Cardiac muscle cell (in vitro differentiated cells and primary cell): ENCODE results near the gene MTA2. TPM values are rescaled to one million over a fixed set of nuclear protein-coding genes. Genes with fewer than 3 reads are reported as not detected.

ENCODE experiments used
- DNase-seq, 2 donors: peaks; one replicate each; pipeline versions ENCODE4 v3.0.0 to v3.0.0-alpha.2; 2010 to 2017; ENCODE audit warnings: low read depth in 1 of 2, low spot score in 1 of 2
- H3K27ac ChIP-seq: fragments of 200-600 bp; sonication (generic); 2 replicates; pipeline ENCODE4 v1.5.1; 2016
- H3K27me3 ChIP-seq: fragments of 200-600 bp; sonication (generic); 2 replicates; pipeline ENCODE4 v1.6.0; 2016; ENCODE audit warnings: control low read depth
- H3K36me3 ChIP-seq: fragments of 200-600 bp; sonication (generic); 2 replicates; pipeline ENCODE4 v1.5.1; 2016; ENCODE audit warnings: control low read depth
- H3K4me1 ChIP-seq: fragments of 200-600 bp; sonication (generic); 2 replicates; pipeline ENCODE4 v1.8.1; 2017; ENCODE audit warnings: low read depth, mild to moderate bottlenecking, mixed run types
- H3K4me3 ChIP-seq: fragments of 200-600 bp; sonication (generic); 2 replicates; pipeline ENCODE4 v1.5.1; 2016; ENCODE audit warnings: mild to moderate bottlenecking
- H3K9me3 ChIP-seq: fragments of 200-600 bp; sonication (generic); 2 replicates; pipeline ENCODE4 v1.5.1; 2017; ENCODE audit warnings: low read depth, mild to moderate bottlenecking, control low read depth
- polyA plus RNA-seq: library from polyadenylated mRNA; unstranded; fragments of >200 nt; fragmentation: Nextera tagmentation; extraction: Ambion mirVana; gene quantifications from 2 replicates; pipeline ENCODE4 v1.2.1, GENCODE V29; 2016
- total RNA-seq: library from RNA; depleted of rRNA; stranded (reverse); fragments of >200 nt; gene quantifications from 2 replicates; pipeline ENCODE4 v1.2.3, GENCODE V29; 2016
- TF ChIP-seq, protein P1 (sequence below): IDR thresholded peaks from 2 replicates; pipeline ENCODE4 v1.5.1; 2012; ENCODE audit warnings: low read depth, mild to moderate bottlenecking, low read length

The MTA2 gene
- total and polyA plus RNA-seq, 2 experiments from 2014 or later, result 22.9 to 108 TPM

DNA sequence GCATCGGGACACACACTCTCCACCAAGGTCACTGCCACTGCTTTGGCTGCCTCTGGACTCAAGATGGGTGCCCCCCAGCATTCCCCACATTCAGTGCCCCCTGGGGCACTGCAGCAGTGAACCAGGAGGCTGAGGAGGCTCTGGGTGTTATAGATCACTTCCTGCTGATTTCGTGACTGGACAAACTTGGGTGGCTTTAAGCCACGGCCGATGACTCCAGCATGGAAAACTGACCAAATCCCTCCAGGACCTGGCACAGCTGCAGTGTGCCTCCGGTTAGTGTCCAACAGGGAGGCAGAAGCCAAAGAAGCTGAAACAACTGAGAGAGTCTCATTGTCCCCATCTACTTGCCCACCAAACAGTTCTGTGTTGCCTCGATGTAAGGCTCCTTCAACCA, 45.9 kb upstream of the MTA2 start:
- Histone ChIP-seq H3K4me1 (peaks cover 4% of the 10 kb centered on the region), H3K27me3 (no peaks in the 10 kb centered on the region), H3K36me3 (peaks cover 20% of the 10 kb centered on the region), H3K27ac (no peak overlapping the region), H3K9me3 (no peaks in the 10 kb centered on the region), H3K4me3 (no peak overlapping the region)
- TF ChIP-seq, protein P1, sequence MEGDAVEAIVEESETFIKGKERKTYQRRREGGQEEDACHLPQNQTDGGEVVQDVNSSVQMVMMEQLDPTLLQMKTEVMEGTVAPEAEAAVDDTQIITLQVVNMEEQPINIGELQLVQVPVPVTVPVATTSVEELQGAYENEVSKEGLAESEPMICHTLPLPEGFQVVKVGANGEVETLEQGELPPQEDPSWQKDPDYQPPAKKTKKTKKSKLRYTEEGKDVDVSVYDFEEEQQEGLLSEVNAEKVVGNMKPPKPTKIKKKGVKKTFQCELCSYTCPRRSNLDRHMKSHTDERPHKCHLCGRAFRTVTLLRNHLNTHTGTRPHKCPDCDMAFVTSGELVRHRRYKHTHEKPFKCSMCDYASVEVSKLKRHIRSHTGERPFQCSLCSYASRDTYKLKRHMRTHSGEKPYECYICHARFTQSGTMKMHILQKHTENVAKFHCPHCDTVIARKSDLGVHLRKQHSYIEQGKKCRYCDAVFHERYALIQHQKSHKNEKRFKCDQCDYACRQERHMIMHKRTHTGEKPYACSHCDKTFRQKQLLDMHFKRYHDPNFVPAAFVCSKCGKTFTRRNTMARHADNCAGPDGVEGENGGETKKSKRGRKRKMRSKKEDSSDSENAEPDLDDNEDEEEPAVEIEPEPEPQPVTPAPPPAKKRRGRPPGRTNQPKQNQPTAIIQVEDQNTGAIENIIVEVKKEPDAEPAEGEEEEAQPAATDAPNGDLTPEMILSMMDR, result no peak
- DNase-seq, result no peak

DNA sequence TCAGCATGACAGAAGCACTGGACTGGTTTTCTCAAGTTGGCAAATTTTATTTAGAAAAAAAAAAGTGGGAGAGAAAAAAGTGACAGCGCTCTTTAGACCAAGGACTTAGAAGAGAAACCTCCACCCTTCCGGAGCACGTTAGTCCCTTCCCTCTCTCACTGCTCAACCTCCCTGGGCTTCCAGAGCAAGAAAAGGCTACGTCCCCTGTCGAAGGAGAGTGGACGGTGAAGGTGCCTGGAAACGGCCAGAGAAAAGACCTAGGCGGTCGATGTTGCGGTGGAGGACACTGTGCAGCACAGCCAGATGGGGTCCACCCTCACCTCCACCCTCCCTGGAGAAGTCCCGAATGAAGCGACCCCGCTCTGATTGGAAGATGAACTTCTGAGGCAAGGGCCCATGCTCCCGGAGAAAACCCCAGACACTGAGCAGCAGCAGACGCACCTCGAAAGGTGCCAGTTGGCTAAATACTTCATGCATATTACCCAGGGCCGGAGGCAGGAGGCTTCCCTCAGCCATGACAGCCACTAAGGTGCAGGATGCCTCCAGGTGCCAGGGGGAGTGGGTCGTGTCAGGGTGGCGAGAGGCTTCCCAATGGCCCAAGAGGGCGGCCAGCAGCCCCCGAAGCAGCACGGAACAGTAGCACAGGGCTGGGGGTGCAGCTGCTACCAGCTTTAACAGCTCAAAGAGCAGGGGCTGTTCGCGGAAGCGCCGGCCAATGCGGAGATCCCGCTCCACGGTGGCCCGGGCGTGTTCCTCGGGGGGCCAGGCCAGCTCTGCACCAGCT, 45.4 kb upstream of the MTA2 start:
- Histone ChIP-seq H3K27me3 (no peaks in the 10 kb centered on the region), H3K27ac (no peak overlapping the region), H3K9me3 (no peaks in the 10 kb centered on the region), H3K4me3 (no peak overlapping the region), H3K4me1 (peaks cover 4% of the 10 kb centered on the region), H3K36me3 (peaks cover 20% of the 10 kb centered on the region)
- no peak for DNase-seq
- TF ChIP-seq, protein P1, result no peak

DNA sequence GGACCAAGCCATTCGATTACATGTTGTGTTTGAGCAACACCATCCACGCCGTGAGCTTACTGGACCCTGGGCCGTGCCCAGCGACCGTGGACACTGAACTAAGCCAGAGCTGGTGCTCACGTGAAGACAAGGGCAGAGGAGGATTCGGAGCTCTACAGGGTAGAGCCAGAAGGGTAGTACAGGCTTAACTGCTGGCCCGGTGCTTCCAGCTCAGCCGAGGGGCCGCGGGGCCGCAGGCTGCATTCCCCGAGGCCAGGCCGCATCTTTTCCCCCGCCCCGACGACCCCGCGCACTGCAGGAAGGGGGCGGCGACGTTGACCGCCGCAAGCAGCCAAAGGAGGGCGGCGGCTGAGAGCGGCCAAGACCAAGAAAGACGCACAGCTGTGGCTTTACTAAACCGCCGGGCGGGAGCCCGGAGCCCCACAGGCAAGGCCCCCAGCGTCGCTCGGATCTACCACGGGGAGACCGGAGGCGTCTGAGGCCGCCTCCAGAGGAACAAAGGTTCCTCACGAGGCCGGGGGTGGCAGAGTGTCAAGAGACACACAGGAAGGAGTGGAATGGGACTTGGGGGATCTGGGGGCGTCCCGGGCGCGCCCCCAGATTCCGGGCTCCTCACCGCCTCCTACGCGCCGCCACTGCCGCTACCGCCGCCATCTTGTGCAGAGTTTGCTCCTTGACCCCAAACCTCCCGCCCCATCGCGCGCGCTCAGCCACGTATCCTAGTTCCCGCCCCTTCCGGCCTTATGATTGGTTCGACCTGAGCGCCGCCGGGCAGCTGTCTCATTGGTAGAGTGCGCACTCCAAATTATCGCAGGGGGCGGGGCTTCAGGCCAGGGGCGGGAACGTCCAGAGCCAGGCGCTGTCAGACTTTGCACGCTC, 44.5 kb upstream of the MTA2 start, which contains the start of gene GANAB:
Gene GANAB (minus strand): TSS at position 668 of the 879 bp plus-strand sequence. CDS start 14 bp downstream, at position 654.
- Histone ChIP-seq H3K4me1 (peaks cover 4% of the 10 kb centered on the region), H3K4me3 (peak within 1 kb of the TSS; percentile 98), H3K9me3 (no peaks in the 10 kb centered on the region), H3K27me3 (no peaks in the 10 kb centered on the region), H3K36me3 (peaks cover 20% of the 10 kb centered on the region), H3K27ac (peak within 1 kb of the TSS; percentile 96)
- TF ChIP-seq, protein P1, result no peak
- DNase-seq, result peak; percentile 98 to 100

DNA sequence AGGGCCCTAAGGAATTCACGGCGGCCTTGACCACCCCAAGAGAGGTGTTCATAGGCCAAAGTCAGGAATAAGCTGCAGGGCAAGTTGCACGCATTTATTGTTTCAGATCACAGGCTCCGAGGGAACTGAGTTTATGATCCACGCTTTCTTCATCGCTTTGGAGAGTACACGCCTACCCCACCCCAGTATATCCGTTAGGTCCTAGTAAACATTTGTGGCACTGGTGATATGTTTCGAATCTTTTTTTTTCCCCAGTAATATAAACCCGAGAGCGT, 43.9 kb upstream of the MTA2 start:
- TF ChIP-seq, protein P1, result no peak
- Histone ChIP-seq H3K27ac (peak overlapping the region; percentile 96), H3K9me3 (no peaks in the 10 kb centered on the region), H3K4me3 (peak overlapping the region; percentile 98), H3K27me3 (no peaks in the 10 kb centered on the region), H3K36me3 (peaks cover 20% of the 10 kb centered on the region), H3K4me1 (peaks cover 4% of the 10 kb centered on the region)
- no peak for DNase-seq

DNA sequence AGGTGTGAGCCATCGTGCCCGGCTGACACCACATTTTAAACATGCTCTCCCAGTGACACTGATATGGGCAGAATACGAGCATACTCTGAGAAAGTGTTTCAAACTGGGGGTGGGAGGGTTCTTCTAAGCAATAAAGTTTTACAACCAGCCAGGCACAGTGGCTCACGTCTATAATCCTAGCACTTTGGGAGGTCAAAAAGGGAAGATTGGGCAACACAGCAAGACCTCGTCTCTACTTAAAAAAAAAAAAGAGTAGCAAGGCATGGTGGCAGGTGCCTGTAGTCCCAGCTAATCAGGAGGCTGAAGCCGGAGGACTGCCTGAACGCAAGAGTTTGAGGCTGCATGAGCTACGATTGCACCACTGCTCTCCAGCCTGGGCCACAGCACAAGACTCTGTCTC, 42.6 kb upstream of the MTA2 start:
- no peaks in the 10 kb centered on the region for H3K9me3 ChIP-seq
- no peak overlapping the region for H3K4me3 ChIP-seq
- no peak overlapping the region for H3K27ac ChIP-seq
- DNase-seq, result no peak
- no peaks in the 10 kb centered on the region for H3K27me3 ChIP-seq
- H3K4me1 ChIP-seq, result peaks cover 4% of the 10 kb centered on the region
- peaks cover 14% of the 10 kb centered on the region for H3K36me3 ChIP-seq
- TF ChIP-seq, protein P1, result no peak
